ENCODE data around the gene IL19.

The IL19 gene

DNA sequence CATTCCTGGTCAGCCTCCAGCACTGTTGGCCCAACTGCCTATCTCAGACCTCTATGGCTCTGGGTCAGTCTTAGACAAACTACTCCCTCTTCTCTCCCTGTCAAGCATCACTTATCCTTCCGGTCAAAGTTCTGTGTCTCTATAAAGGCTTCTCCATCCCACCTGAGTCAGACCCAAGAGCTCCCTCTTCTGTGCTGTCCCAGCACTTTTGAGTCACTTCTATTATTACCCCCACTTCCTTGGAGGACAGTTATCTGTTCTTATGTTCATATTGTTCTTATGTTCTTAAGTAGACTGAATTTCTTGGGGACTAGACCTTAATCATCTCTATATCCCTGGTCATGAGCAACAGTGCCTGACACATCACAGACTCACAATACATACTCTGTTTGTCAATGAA is 30.9 kb downstream of the IL19 start:
- DNase-seq = no peak

DNA sequence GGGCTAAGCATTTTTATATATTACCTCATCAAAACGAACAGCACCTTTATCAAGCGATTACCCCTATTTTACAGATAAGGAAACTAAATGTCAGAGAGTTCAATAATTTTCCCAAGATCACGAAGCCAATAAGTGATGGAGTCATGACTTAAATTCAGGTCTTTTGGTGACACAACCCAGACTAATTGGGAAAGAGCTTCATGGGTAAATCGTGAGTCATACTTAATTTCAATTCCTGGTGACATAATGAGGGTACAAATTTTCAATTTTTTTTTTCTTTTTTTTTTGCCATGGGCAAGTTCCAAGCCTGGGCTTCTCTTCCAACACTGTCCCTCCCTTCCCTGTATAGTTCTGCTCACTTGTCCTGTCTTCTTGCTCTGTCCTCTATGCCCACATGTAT is 31.8 kb downstream of the IL19 start:
- DNase-seq = peak; percentile 77 to 80

DNA sequence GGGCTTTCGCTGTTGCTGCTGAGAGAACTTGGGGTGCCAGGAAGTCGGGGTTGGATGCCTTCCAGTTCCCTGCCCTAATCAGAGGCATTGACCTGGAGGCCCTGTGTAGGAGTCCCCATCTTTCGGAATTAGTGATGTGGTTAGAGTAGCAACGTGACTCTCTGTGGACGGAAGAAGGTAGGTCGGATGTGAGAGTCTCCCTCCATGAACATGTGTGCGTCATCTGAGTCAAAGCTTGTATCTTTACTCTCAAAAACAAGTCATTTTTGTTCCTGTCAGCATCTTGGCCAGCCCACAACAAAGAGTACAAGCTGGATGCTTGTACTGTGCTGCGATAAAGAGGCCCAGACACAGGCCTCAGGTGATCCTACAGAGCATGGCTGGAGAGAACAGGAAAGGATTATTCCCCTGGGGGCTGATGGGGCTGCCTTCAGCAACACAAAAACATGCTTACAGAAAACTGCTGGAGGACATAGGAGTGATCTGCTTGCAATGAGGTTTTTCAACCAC is 32.7 kb downstream of the IL19 start:
- DNase-seq = no peak

DNA sequence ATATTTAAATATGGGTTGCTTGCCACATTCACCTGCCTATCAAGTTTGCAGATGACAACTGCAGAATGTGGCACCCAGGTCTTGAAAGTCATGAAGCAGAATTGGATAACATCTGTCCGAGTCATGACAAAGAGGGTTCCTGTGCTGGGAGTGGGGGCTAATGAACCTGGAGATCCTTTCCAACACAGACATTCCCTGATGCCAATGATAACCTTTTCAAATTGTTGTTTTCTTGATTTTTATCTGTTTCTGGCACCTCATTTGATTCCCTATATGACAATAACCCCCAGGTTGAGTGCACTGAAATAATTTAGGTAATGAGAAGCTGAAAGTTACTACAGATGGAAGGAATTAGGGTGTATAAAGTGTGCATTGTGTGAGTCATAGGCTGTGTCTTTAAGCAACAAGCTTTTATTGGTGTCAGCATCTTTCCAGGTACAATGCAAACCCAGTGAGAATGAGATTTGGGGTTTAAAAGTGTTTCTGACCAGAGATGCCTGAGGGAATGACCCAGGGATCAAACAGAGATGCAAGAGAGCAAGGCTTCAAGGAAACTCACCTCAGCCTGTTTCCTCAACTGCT is 33.7 kb downstream of the IL19 start:
- no peak for DNase-seq

DNA sequence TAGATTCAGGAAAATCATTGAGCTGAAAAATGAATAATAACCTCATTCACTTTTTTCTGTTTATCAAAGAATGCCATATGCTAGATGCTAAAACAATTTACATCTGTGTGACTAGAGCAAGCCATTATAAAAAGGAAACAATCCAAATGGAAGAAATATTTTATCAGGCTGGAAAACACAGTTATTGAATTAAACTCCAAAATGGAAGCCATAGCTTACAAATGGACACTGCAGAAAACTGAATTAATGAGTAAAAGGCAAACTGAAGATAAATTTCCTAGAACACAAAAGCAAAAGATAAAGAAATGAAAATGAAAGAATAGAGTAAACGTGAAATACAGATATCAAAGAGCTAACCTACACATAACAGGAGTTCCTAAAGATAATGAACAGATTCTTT is 34.8 kb downstream of the IL19 start:
- DNase-seq = no peak

DNA sequence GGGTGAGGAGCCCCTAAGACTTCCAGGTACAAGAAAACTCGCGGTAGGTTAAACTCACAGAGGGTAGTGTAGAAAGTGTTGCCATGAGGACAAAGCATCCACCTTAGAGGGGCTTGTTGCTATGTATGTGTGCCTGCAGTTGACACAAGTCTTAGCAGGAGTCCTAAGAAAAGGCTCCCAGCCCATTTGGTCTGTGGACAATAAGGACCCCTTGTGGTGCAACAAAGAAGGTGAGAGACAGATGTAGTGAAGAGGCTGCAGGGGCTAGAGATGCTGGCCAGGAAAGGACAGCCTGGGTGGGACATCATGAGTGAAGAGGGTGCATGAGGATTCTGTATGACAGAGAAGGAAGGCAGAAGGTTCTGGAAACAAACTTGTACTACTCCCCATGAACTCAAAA is 38.0 kb downstream of the IL19 start:
- DNase-seq = peak in 1 of 2 donors; percentile 60

DNA sequence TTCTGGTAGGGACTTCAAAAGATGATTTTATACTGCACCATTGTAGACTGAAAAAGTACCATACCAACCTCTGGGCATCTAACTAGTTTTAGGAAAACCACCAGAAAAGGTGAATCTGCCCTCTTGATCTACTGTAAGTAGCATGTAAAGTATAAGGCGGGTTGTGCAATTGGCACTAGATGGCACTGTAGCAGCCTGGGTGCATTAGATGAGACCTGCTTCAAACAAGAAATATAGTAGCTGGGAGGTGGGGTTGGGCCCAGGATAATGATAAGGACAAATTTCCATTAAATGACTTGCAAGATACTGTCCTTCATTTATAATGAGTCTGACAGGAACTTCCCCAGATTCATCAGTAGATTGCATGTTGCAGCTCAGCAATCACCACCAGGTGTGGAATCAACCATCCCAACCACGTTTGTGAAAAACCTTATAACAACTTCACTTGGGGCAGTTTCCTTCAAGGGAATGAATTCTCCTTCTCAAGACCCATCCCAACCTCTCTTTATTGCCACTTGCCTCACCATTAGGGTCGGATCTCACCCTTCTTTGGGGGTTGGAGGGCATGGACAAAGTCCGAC is 39.0 kb downstream of the IL19 start:
- DNase-seq = peak in 1 of 2 donors; percentile 55

DNA sequence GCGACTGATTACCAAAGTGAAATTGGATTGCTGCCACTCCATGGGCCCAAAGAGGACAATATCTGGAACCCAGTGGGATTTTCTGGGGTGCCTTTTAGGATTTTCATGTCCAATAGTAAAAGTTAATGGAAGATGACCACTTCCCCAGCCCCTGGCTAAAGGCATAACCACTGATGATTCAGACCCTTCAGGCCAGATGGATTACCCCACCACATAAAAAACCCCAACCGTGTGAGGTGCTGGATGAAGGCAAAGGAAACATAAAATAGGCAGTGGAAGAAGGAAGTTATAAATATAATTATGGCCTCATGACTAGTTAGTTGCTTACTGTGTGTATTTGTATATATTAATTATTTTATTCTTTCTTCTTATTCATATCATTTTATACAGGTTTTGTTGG is 41.9 kb downstream of the IL19 start:
- DNase-seq = peak; percentile 40 to 41

DNA sequence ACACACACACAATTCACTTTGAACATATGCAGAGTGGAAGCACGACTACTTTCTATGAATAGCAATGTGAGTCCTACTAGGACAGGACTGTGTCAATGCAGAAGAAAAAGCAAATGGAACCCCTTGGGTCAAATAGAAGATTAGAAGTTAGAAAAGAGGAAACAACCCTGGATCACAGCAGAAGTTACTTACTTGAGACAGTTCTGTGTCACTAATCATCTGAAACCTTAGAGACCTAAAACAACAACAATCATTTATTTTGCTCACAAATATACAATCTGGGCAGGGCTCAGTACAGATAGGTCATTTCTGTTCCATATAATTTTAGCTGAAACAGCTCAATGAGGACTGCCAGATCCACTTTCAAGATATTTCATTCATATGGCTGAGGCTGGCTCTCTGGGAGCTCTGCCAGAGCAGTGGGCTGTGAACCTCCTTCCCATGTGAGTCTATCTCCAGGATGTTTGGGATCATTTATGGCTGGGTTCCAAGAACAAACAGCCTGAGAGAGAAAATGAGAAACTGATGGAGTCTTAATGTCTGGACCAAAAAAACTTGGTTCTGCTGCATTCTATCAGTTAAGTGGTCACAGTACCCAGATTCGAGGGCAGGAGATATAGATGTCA is 44.3 kb downstream of the IL19 start:
- DNase-seq = no peak

DNA sequence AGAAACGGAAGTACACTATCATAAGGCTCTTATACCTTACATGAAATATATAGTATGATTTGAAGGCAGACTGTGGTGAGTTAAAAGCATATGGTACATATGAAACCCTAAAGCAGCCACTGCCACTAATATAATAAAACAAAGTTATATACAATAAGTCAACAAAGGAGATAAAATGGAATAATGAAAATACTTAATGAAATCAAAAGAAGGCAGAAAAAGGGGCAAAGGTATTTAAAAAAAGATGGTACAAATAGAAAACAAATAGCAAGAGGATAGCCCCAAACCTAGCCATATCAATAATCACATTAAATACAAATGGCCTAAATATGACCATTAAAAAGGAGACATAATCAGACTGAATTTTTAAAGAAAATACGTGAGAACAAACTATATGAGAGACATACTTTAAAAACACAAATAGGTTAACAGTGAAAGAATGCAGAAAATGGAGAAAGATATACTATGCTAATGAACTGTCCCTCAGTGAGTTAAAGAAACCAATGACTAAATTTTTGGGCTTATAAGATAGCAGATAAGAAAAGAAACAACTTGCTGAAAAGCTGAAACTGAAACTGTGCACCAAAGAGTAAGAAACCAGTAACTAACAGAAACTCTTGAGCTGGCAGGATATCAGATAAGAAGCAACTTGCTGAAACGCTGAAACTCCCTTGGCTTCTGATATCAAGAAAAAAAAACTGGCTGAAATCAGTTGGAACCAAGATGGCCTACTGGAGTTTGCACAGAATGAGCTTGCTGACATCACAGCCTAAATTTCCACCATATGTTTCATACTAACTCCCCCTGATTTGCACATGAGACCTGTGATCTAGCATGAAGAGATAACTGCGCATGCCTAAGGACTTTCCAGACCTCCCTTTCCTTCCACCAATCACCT is 46.1 kb downstream of the IL19 start:
- DNase-seq = no peak

DNA sequence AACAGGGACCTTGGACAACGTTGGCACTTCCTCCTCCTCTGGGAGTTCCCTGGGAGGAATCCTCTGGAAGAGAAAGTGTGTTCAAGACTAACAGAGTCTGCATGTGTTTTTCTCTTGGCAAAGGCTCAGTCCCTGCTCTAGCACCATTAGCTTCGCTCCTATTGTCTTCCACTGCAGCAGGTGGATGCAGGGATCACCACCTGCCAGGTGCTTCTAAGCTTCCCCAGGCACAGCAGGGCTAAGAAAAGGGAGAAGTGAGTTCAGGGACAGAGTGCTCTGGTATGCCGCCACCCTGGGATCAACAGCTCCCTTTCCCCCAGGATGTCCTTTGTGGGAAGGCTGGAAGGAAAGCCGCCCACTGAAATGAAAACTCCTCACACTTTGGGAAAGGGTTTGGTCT is 50.9 kb downstream of the IL19 start:
- DNase-seq = no peak

DNA sequence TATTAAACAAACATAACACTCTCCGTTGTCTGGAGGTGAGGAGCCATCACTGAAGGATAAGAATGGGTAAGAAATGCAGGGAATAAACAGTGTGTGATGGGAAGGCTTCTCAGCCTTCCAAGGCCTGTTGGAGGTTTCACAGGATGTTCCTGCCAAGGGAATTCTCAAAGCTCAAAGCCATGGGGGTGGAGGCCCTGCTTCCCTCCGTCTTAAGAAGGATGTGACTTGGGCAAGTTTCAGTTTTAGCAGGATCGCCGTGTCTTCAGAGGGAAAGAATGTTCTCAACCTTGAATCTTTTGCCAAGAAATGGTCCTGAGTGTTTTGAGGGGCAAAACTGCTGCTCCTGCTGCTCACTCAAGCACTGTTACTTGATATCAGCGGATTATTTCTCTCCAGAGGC is 53.2 kb downstream of the IL19 start:
- no peak for DNase-seq

DNA sequence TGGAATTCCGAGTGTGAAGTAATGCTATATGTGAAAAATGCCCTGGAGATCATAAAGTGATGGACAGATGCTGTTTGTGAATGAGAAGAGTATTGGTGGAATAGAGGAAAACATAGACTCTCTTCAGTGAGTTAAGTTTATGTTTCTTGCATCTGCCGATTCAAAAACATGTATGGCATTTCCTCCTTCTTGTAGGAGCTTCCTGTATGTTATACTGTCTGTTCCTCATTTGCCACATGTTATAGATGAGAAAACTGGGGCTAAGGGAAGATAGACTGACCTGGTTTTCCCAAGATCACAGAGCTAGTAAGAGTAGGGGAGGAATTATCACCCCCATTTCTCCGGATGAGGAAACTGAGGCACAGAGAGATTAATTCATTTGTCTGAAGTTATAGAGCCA is 53.8 kb downstream of the IL19 start:
- DNase-seq = peak; percentile 56

DNA sequence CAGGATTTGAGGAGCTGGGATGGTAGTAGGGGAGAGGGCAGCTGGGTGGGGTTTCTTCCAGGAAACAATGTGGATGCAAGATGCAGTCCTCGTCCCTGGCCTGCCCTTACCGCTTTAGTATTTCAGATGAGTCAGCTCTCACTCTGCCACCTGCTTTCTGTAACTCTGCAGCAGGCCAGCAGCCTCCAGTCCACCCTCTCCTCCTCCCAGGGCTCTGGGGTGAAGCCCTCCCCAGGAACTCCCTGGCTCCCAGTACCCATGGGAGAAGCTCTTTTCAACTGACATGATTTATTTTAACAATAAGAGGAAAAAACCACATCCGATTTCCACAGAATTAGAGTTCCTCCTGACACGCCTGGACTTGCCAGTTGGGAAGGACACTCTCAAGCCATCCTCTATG is 55.8 kb downstream of the IL19 start:
- no peak for DNase-seq

DNA sequence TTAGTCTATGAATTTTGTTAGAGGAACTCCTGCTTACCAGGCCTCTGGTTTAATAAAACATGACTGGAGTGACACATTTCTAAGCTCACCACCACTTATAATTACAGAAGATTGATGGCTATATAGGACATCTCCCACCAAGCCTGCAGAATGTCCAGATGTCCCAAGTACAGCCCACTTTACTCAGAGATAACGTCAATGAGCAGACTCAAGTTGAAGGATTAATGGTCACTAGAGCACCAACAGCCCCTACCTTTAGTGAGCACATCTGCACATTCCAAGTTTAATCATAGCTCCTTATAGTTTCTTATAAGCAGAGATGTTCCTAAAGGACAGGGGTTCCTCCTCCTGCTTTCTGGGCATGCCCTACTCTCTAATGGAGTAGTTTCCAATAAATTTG is 57.5 kb downstream of the IL19 start:
- DNase-seq = no peak

DNA sequence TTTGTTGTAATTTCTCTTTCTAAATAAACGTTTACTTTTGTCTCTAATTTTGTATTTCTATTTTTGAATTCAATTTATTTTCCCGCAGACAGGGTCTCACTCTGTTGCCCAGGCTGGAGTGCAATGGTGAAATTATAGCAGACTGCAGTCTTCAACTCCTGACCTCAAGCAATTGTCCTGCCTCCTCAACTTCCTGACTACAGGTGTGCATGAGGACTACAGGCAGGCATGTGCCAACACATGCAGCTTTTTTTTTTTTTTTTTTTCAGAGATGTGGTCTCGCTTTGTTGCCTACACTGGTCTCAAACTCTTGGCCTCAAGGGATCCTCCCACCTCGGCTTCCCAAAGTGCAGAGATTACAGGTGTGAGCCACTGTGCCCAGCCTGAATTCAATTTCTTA is 58.2 kb downstream of the IL19 start:
- no peak for DNase-seq

DNA sequence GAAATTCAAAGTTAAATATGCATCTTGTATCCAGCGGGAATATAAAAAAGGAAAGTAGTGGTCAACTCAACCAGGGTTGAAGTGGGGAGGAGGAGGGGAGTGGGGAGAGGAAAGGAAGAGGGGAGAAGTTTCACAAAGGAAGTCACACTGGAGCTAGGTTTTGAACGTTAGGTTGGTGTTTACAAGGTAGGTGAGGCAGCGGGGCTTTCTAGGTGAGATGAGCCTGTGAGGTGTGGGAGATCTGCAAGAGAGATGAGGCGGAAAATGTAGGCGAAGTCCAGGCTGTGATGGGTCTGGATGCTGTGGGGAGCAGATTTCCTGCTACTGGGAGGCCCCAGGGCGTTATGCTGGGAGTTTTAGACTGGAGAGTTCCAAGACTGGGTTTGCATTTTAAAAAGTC is 58.7 kb downstream of the IL19 start:
- no peak for DNase-seq

DNA sequence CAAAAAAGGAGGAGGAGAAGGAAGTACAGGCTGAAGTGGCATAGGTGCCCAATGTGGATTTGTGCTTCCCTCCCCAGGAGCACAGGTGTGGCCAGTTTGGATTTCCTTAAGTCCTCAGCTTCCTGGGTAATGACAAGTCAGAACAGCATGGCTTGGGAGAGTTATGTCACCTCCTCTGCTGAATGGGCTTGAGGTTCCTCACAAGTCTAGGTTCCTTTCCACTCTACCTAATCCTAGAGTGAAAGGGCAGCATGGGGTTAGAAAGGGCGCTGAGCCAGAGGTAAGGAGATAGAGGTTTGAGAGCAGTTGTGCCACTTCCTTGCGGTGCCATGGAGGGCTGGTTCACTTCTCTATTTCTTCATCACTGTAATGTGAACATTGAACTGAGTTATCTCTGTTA is 59.3 kb downstream of the IL19 start:
- DNase-seq = peak in 1 of 2 donors; percentile 28

DNA sequence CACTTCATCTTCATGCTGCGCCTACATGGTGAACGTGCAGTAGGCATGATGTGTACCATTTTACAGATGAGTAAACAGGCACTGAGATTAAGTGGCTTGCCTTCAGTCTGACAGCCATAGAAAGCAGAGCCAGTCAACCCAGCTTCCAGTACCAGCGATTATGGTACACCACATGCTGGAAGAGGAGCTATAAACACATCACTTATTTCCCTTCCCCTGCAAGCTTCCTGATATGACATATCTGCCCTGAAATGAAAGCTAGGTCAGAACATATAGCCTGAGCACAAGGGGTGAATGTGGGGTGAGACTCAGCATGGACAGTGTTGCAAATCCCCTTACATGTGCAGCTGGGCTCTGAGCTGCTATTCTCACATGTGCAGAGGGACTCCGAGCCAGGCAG is 61.1 kb downstream of the IL19 start:
- DNase-seq = peak in 1 of 2 donors; percentile 30

DNA sequence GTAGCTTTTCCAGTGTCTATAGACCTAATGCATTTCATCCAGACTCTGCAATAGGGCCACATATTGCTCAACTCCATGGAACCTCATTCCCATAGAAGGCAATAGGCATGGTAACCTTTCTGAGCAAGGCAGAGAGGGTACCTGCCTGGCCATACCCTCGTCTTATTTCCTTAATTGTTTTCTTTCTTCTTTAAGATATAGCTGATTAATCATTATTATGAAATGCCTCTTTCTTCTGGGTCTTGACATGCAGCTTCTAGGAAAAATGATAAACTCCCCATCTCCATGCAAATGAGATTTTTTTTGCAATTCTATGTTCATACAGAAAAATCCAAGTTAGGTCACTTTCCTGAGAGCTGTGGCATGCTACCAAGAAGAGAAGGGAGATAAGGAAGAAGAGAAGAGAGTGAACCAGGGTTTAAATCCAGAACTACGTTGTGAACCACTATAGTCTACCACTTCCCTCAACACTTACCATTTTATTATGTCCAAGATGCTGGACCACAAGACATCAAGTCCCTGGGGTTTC is 61.8 kb downstream of the IL19 start:
- DNase-seq = peak; percentile 58 to 71

DNA sequence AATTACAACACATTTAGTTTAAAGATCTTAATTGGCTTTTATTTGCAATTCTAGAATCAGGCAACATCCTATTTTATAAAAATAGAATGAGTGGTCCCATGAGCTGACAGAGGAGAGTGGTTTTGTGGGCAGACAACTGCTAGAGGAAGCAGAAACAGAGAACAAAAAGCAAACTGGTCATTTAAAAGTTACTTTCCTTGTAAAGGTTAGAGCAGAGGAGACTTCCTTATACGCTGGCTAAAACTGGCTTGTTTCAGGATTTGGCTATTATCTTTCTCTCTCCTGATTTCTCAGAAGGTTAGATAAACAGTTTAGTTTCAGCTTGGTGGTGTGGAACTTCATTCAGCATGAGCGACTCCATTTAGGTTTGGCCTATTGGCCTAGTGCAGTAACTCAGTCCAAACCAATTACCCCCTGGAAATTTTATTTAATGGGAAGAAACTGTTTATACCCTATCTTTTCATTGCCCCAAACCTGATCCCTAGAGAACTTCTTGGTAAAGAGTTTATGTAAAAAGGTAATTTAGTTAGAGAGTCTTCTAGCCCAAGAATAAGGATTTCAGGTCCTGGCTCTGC is 62.6 kb downstream of the IL19 start:
- DNase-seq = peak; percentile 31 to 72

DNA sequence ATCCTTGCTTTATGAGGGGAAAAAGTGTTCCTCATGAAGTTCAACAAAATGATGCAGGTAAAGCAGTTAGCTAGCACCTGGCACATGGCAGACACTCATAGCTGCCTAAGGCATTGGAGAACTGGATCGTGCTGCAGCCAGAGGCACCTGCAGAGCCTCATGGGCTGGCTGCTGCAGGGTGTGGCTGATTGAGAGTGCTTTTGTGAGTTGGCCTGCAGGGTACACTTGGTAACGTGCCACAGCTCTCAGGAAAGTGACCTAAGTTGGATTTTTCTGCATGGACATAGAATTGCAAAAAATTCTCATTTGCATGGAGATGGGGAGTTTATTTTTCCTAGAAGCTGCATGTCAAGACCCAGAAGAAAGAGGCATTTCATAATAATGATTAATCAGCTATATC is 63.2 kb downstream of the IL19 start:
- peak in 1 of 2 donors; percentile 52 for DNase-seq

DNA sequence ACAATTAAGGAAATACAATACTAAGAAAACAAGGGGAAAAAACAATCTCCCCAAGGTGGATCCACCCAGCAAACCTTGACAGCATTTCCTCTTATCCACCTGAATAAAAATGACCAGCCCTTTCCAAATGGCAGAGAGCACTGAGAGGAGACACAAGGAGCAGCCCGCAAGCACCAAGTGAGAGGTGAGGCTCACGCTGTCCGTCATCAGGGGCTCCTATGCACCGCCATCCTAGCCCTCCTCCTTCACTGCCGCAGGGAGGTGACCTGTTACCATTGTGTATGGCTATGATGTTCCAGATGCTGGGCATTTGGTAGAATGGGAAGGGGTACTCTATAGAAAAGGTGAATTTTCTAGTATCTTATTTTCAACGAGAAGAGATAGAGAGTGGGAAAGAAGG is 63.6 kb downstream of the IL19 start:
- DNase-seq = no peak

All from inflammatory macrophage treated with lipopolysaccharide for 1 hour (primary cell).